ENCODE measurements around the gene ADAMTS6.
"Not testable (repeated sequence)": the region's sequence is repeated elsewhere in the genome, so short reads cannot be mapped to it uniquely, and the experiment has no call there.

ADAMTS6 gene, protein sequence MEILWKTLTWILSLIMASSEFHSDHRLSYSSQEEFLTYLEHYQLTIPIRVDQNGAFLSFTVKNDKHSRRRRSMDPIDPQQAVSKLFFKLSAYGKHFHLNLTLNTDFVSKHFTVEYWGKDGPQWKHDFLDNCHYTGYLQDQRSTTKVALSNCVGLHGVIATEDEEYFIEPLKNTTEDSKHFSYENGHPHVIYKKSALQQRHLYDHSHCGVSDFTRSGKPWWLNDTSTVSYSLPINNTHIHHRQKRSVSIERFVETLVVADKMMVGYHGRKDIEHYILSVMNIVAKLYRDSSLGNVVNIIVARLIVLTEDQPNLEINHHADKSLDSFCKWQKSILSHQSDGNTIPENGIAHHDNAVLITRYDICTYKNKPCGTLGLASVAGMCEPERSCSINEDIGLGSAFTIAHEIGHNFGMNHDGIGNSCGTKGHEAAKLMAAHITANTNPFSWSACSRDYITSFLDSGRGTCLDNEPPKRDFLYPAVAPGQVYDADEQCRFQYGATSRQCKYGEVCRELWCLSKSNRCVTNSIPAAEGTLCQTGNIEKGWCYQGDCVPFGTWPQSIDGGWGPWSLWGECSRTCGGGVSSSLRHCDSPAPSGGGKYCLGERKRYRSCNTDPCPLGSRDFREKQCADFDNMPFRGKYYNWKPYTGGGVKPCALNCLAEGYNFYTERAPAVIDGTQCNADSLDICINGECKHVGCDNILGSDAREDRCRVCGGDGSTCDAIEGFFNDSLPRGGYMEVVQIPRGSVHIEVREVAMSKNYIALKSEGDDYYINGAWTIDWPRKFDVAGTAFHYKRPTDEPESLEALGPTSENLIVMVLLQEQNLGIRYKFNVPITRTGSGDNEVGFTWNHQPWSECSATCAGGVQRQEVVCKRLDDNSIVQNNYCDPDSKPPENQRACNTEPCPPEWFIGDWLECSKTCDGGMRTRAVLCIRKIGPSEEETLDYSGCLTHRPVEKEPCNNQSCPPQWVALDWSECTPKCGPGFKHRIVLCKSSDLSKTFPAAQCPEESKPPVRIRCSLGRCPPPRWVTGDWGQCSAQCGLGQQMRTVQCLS (N-terminal part only)

DNA sequence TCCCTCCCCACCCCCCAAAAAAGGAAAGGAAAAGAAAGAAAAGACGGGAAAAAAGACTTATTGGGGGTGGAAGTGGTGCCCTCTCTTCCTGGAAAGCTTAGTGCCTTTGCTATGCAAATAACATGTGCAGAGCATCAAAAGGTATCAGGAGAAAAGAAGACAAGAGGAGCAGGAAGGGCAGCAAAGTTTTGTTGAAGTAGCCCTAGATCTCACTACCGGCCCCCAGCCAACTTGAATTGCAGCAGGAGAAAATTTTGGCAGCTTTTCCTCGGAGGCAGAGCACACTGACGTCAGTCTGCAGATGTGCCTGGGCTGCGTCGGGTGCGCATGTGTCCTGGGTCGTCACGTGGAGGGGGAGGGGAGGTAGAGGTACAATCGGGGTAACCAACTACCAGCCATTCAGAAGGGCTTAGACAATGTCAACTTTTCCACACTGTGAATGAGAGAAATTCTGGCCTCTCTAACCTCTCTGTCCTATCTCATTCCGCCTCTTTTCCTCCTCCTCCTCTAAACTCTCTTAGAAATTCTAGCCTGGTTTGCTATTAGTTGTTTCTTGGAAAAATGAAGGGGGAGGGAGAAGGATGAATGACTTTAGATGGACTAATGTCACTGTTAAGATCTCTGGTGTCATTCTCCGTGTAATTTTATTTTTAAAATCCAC lies at the start of gene ADAMTS6:
Gene ADAMTS6, minus strand, starts transcription at position 286 of the 661 bp plus-strand sequence. CDS start 8,247 bp downstream, outside the sequence.
- DNase-seq (ENCODE audit: low read depth), result peak; percentile 71

DNA sequence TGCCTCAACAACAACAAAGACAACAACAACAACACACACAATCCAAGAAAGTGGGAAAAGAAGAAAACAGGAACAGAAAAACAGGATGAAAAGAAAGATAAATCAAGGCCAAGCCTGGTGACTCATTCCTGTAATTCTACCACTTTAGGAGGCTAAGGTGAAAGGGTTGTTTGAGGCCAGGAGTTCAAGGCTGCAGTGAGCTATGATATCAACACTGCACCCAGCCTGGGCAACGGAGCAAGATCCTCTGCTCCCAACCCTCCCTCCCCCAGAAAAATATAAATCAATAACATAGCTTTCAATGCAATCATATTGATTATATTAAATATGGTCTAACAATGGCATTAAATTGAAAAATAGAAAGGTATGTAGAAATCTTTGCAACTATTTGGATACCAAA lies 49.2 kb upstream of the ADAMTS6 start:
- no peak for DNase-seq (ENCODE audit: low read depth)

GRCh38 chr5:65525726-65526125 lies 44.0 kb upstream of the ADAMTS6 start:
- DNase-seq (ENCODE audit: low read depth), result no peak

- no peak for DNase-seq (ENCODE audit: low read depth)
Observed at GRCh38 chr5:65512170-65512937, 30.6 kb upstream of the ADAMTS6 start.

DNA sequence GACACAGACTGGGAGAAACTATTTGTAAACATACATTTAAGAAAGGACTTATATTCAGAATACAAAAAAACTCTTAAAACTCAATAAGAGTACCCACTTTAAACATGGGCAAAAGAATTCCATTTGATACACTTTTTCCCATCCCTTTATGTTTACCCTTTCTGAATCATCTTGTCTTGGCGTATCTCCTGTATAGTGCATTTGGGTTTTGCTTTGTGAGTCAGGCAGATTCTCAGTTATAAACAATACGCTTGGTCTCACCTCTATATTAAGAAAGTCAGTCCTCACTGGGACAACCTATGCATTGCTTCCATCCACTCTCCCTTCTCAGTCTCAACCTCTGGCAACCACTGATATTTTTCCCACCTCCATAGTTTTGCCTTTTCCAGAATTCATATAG lies 27.3 kb upstream of the ADAMTS6 start:
- DNase-seq (ENCODE audit: low read depth), result no peak

DNA sequence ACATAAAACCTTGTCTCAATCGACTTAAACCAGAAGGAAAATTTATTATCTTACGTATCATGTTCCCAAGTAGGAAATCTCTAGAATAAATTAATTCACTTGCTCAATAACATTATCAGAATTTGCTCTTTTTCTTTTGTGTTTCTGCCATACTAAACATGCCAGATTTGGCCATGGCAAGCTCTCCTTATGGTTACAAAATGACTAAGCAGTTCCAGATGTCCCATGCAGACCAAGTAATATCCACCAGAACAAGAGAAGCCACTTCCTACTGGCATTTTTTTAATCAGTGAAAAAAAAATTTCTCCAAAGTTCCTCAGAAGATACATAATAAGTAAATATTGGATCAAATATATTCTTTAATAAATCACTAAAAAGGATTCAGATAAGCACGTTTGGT lies 25.2 kb upstream of the ADAMTS6 start:
- no peak for DNase-seq (ENCODE audit: low read depth)

- DNase-seq (ENCODE audit: low read depth), result no peak
Observed at GRCh38 chr5:65489119-65489518, 7.4 kb upstream of the ADAMTS6 start.

GRCh38 chr5:65488038-65488687 lies 6.4 kb upstream of the ADAMTS6 start:
- not testable (repeated sequence) for DNase-seq (ENCODE audit: low read depth)

GRCh38 chr5:65486803-65487202 lies 5.1 kb upstream of the ADAMTS6 start:
- DNase-seq (ENCODE audit: low read depth), result not testable (repeated sequence)

DNA sequence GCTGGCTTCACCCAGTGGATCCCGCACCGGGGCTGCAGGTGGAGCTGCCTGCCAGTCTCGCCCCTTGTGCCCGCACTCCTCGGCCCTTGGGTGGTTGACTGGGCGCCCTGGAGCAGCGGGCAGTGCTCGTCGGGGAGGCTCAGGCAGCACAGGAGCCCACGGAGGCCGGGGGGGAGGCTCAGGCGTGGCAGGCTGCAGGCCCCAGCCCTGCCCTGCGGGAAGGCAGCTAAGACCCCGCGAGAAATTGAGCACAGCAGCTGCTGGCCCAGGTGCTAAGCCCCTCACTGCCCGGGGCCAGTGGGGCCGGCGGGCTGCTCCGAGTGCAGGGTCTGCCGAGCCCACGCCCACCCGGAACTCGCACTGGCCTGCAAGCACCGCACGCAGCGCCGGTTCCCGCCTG lies 3.7 kb upstream of the ADAMTS6 start:
- no peak for DNase-seq (ENCODE audit: low read depth)

DNA sequence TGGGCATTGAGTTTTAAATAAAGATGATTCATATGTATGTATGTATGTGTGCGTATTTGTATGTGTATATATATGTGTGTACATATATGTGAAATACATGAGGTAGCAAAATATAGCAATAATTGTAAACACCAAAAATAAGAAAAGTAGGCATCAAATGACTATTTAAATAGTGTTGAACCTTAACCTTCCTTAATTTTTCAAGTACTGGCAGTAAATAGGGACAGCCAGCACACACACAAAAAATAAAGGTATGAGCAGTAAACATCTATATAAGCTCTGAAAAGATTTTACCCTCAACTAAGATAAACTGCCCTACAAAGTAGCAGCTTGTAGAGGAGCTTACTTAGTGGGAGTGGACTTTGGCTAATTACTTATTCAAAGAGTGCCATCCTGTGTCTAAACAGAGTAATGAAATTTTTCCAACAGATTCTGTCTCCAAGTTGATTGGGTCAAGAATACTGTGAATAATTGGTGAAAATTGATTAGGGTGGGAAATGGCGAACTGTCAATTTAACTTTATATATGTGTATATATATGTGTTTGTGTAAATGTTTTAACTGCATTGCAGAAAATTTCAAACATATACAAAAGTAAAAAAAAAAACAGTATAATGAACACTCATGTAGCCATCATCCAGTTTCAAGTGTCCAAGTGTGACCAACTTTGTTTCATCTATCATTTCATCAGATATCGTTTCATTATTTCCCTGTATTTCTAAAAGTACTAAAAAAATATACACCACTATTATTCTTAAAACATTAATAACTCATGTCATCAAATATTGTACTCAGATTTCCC lies 2.0 kb upstream of the ADAMTS6 start:
- no peak for DNase-seq (ENCODE audit: low read depth)

DNA sequence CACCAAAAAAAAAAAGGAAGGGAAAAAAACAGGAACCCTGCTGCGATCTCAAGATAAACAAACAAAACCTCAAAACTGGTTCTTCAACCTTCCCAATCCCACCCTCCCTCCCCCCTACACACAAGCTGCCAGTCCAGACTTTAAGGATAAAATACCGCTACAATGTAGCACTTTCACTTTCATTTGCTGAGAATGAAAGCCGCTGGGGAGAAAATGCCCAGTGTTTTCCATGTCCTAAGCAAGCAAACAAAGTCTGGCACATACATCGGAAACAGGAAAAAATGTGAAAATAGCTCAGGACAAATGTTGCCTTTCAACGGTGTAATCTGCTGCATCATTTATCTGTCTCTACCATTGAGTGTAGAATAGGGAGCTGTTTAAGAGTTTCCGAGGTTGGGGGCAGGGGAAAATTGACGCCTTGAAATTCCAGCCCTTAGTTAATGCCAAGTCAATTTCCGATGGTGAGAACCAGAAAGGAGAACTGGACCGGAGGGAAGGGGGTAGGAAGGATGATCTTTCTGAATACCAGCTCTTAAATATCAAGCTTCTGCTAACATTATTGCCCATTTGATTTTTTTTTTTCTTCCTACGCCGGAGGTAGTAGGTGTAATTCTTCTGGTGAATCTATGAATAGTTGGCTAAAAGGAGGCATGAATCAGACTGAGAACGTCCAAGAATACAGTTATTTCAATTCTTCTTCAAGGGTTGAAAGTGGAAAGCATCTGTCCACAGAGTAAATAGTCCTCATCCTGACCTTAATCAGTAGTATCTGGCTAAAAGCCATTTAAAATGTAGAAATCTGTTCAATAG lies 1.2 kb upstream of the ADAMTS6 start:
- DNase-seq (ENCODE audit: low read depth), result no peak

DNA sequence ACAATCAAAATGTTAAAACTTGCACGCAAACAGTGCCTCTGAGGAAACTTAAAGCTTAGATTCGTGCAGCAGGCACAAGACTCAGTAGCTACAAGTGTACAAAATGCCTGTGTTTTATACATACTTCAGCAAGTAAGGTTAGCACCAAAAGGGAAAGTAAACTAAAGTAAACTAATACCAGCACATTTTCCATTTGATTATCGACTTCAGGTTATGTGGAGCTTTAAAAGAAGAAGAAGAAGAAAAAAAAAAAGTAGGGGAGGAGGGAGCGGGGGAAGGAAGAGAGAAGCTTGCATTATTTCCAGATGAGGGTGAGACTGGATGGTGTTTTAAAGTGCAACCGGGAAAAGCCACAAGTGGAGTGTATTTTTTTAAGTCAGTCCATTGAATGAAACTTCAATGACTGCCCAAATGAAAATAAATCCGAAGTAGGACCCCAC lies 596 bp upstream of the ADAMTS6 start:
- no peak for DNase-seq (ENCODE audit: low read depth)

- DNase-seq (ENCODE audit: low read depth), result no peak
Observed at GRCh38 chr5:65481171-65481581, 544 bp downstream of the ADAMTS6 start.

GRCh38 chr5:65480306-65480865 lies 1.3 kb downstream of the ADAMTS6 start:
- no peak for DNase-seq (ENCODE audit: low read depth)

GRCh38 chr5:65479527-65479926 lies 2.2 kb downstream of the ADAMTS6 start:
- DNase-seq (ENCODE audit: low read depth), result no peak

DNA sequence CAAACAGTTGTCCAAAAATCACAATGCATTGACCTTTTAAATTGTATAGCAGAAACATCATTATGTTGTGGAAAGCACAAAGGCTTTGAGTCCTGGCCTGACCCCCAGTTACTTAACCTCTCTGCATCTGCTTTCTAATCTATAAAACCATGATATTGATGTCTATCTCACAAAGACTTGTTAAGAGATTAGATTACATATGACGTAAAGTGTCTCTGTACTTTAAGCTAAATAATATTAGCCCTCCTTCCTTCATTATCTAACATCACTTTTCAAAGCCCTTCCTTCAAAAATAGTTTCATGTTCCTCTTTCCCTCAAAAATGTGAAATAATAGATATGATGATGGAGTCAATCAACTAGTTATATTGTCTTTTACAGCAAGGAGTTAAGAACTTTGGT lies 3.4 kb downstream of the ADAMTS6 start:
- no peak for DNase-seq (ENCODE audit: low read depth)

- DNase-seq (ENCODE audit: low read depth), result no peak
Observed at GRCh38 chr5:65475895-65476294, 5.8 kb downstream of the ADAMTS6 start.

DNA sequence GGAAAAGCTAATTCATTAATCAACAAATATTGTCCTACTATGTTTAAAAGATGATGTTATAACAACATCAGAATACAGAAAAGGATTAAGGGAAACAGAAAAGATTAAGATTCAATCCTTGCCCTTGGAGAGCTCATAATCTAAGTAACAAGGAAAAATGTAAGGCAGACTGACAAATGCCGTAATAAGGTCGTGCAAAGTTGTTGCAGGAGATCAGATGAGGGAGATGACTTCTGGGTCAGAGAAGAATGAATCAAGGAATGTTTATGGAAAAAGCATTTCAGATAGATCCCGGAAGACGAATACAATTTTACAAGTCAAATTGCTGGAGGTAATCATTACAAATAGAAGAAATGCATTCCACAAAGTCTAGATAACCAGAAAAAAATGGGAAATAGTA lies 6.4 kb downstream of the ADAMTS6 start:
- DNase-seq (ENCODE audit: low read depth), result no peak

Data from activated T-cell treated with anti-CD3 and anti-CD28 coated beads for 48 hours (primary cell).